Measurements from ENCODE around the gene CD82.
"Not testable (repeated sequence)": the region's sequence is repeated elsewhere in the genome, so short reads cannot be mapped to it uniquely, and the experiment has no call there.

The CD82 gene

GRCh38 chr11:44548032-44548695, 17.3 kb upstream of the CD82 start:
- no peak for TF ChIP-seq CTCF (IDR thresholded peaks at IDR 0.05; ENCODE audit: extremely low read depth, missing control alignments)
- no peak for DNase-seq (ENCODE audit: low spot score)

DNA sequence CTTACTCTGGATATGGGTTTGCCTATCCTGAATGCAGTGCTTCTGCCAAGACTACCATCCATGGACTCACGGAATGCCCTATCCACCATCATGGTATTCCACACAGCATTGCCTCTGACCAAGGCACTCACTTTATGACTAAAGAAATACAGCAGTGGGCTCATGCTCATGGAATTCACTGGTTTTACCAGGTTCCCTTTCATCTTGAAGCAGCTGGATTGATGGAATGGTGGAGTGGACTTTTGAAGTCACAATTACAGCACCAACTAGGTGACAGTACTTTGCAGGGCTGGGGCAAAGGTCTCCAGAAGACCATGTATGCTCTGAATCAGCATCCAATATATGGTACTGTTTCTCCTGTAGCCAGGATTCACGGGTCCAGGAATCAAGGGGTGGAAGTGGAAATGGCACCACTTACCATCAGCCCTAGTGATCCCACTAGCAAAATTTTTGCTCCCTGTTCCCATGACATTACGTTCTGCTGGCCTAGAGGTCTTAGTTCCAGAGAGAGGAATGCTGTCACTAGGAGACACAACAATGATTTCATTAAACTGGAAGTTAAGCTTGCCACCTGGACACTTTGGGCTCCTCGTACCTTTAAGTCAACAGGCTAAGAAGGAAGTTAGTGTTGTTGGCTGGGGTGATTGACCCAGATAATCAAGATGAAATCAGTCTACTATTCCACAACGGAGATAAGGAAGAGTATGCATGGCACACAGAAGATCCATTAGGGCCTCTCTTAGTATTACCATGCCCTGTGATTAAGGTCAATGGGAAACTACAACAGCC, 16.3 kb upstream of the CD82 start:
- DNase-seq (ENCODE audit: low spot score) = not testable (repeated sequence)

DNA sequence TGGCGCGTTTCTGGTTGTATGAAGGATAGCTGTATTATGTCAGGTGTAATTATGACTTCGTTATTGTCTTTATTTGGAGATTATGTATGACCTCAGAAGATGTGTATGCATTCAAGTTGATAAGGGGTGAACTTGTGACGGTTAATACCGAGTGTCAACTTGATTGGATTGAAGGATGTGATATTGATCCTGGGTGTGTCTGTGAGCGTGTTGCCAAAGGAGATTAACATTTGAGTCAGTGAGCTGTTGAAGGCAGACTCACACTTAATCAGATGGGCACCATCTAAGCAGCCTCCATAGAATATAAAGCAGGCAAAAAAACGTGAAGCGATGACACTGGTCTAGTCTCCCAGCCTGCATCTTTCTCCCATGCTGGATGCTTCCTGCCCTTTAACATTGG, 15.3 kb upstream of the CD82 start:
- no peak for DNase-seq (ENCODE audit: low spot score)
- no peak for TF ChIP-seq CTCF (IDR thresholded peaks at IDR 0.05; ENCODE audit: extremely low read depth, missing control alignments)

GRCh38 chr11:44551456-44552139, 13.9 kb upstream of the CD82 start:
- no peak for DNase-seq (ENCODE audit: low spot score)
- no peak for TF ChIP-seq CTCF (IDR thresholded peaks at IDR 0.05; ENCODE audit: extremely low read depth, missing control alignments)

- TF ChIP-seq CTCF (IDR thresholded peaks at IDR 0.05; ENCODE audit: extremely low read depth, missing control alignments) = no peak
- DNase-seq (ENCODE audit: low spot score) = no peak
Measured at GRCh38 chr11:44555031-44555800, 10.2 kb upstream of the CD82 start.

DNA sequence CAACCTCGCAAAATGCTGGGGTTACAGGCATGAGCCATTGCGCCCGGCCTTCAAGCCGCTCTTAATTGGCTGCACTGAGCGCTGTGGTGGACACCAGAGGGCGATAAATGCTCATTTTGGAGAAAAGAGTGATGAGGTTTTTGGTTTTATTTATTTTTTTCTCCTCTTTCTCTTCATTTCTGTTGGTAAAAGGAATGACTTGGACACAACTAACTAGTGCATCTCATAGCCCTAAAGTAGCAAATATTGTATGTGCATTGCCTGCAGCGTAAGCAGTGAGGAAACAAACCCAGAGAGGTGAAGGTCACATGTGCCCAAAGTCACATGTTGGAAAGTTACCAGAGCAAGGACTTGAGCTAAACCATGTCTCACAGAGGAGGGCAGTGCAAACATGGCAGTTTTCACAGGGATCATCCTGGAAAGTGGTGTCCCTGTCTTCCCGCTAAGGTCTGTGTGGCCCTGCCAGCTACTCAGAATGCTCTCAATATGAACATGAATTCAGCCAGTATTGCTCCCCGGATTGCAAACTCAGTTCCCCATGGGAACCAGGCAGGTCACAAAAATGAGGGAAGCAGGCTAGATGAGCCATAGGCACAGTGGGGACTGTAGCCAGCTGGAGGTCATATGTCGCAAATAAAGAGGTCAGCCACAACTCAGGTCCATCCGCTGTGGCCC, 8.6 kb upstream of the CD82 start:
- DNase-seq (ENCODE audit: low spot score) = no peak
- peak; percentile 87 for TF ChIP-seq CTCF (IDR thresholded peaks at IDR 0.05; ENCODE audit: extremely low read depth, missing control alignments)

DNA sequence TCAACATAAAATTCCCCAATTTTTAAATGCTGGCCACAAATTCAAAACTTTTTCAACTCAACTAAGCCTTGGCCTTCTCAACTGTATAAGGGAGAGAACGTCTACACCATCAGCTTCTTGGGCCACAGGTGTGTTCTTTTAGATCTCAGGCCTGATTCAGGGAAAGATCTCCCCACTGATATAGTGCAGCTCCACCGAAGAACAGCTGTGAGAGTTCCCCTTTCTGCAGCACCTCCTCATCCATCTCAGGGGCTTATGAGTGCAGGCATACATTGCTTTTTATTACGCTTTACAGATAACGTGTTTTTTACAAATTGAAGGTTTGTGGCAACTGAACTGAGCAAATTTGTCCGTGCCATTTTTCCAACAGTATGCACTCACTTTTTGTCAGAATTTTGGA, 8.0 kb upstream of the CD82 start:
- DNase-seq (ENCODE audit: low spot score) = no peak
- TF ChIP-seq CTCF (IDR thresholded peaks at IDR 0.05; ENCODE audit: extremely low read depth, missing control alignments) = no peak
